ENCODE data around the gene NUP93.

DNA sequence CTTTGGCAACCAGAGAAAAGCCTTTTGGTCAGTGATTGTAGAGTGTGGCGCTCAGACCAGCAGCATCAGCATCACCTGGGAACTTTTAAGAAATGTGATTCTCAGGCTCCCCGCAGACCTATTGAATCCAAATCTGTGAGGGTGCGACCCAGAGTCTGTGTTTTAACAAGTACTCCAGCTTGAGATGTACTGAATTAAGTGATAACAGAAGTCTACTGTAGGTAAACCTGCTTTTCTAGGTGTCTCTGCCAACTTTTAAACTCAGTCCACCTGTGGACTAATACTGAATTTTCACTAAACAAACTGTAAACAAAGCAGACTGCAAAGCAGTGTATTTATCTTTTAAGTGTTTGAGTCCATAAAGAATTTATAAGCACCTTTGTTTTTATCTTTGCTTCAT lies 43.6 kb downstream of the NUP93 start:
- TF ChIP-seq TAF1 (IDR thresholded peaks at IDR 0.05; ENCODE audit: borderline replicate concordance, insufficient read depth, low read length): no peak
- TF ChIP-seq POLR2AphosphoS5 (IDR thresholded peaks at IDR 0.05; ENCODE audit: low read depth, low read length): no peak
- no peak for TF ChIP-seq SIN3A (IDR thresholded peaks at IDR 0.05; ENCODE audit: borderline replicate concordance, insufficient read depth, low read length)

All from PFSK-1 (cell line).